ENCODE results near the gene WDR72.
"Not testable (repeated sequence)": the region's sequence is repeated elsewhere in the genome, so short reads cannot be mapped to it uniquely, and the experiment has no call there.

WDR72 gene

DNA sequence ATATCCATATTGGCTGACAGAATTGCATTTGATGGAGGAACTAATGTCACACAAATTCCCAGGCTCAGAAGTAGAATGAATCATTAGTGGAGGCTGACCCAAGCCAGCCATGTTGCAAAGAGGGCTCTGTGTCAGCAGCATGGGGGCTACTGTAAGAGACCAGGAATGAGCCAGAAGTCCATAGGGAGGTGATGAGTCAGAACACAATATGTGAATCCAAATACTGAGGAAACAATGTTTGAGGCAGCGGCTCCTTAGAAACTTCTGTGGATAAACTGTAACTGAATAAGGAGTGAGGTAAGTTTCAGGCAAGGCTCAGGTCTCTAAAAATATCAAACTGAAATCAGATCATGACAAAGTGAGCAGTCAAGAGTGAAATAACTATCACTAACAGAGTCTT is 170.7 kb downstream of the WDR72 start:
- no peak for DNase-seq

DNA sequence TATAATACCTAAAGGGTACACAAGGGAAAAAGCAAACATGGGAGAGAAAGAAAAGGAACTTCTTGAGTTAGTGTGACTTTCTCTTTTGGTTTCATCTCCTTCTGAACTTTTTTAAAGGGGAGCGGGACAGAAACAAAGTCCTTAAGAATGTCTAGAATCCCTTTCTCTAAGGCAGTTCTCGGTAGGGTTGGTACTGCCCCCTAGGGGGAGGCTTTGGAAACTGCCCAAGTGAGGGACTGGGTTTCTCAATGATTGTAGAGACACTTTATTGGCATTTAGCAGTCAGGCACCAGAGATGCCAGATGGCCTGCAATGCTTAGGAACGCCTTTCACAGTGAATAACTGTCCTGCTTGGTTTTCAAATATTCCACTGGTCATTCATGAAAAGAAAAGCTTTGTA is 172.7 kb downstream of the WDR72 start:
- DNase-seq, result no peak

- DNase-seq, result no peak
Measured at GRCh38 chr15:53581513-53581912, 177.9 kb downstream of the WDR72 start.

DNA sequence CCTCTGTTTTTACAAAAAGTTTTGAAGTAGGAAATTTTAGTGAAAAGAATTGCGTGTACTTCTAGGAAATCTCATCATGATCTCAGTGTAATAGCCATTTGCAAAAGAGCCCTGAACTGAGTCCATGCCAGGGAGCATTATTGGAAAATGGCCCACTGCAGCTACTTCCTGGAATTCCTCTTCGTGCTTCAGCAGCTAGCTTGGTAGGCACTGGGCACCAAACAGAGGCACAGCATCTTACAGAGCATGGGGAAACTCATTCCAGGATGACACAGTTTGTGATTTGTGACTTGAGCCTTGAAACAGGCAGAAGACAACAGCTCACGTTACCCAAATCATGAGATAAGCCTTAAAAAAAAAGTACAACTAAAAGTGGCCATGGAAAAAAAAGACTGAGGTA is 179.1 kb downstream of the WDR72 start:
- no peak for DNase-seq

DNA sequence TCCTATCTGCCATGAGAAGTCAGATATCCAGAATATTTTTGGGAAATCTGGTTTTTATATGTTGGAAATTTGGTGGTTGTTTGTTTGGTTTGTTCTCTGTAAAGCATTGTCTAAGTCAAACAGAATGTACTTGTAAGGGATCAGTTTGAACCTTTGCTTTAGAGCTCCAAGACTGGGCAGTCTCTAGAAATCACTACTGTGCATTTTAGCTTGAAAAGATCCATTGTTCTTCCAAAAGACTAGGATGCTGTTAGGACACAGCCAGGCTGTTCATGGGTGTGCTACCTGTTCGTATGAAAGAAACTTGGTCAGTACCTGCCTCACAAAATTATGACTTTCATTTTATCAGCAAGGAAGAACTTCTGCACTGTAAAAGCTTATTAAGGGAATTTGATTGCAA is 182.6 kb downstream of the WDR72 start:
- no peak for DNase-seq

- no peak for DNase-seq
Measured at GRCh38 chr15:53573091-53573490, 186.4 kb downstream of the WDR72 start.

- DNase-seq, result no peak
Measured at GRCh38 chr15:53569751-53570480, 189.5 kb downstream of the WDR72 start.

DNA sequence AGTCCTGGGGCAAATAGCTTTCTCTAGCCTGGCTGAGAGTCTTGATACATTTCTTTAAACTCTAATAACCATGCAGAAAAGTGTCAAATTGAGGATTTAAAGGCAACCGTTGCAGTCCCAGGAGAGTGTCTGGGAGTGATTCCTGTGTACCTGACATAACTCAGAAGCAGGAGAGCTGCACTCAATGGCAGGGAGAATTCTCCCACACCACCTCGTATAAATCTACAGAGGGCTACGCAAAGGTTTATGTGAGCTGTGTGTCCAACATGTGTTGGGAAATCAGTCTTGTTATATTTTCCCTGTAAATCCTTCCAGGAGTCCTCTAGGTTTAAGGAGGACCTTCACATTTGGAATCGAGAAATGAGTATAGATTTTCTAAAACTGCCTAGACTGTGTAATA is 192.6 kb downstream of the WDR72 start:
- no peak for DNase-seq

DNA sequence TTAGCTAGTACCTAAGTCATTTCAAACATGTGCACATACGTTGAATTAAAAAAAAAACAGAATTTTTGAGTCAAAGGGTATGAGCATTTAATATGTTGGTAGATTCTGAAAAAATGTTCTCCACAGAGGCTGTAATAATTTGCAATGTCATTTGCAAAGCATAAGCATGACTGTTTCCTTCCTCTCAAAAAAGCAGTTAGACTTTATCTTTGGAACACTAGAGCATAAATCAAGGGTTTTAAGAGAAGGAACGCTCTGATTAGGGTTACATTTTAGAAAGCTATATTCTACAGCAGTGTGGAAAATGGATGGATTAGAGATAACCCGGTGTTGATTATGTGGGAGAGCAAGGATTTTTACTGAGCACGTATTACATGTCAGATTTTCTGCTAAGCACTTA is 193.7 kb downstream of the WDR72 start:
- DNase-seq, result no peak

- DNase-seq, result no peak
Measured at GRCh38 chr15:53564647-53565046, 194.8 kb downstream of the WDR72 start.

- no peak for DNase-seq
Measured at GRCh38 chr15:53563627-53564026, 195.8 kb downstream of the WDR72 start.

GRCh38 chr15:53559364-53560277 is 199.8 kb downstream of the WDR72 start:
- DNase-seq, result no peak

DNA sequence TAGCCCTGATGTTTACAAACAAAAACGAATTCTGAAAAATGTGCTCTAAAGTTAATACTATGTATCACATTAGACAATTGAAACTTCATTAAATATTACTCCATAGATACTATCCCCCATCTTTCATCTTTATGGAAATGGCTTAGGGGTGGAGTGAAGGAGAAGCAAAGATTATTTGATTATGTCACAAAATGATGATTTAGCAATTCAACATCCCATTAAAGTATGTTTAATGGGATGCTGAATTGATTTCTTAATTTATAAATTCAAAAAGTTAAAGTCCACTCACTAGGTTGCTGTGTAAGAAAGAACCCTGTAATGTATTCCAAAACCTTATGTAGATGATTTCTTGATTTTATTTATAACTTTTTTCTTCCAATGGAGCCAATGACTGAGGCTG is 201.1 kb downstream of the WDR72 start:
- no peak for DNase-seq

DNA sequence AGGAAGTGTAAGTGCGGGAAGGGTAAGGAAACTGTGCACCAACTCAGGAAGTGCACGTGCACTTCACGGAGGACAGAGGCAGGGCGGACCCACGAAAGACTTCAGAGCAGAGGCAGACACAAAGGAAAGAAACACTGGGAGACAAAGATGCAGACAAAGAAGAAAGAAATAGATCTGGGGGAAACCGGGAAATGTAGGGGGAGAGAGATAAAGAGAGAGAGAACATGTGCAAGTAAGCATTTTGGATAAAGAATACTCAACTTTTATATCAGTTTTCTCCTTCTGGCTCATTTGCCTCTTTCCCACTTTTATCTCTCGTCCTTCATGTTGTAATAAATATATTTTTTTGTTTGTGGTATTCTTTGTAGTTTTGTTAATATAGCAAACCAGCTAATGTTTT is 204.2 kb downstream of the WDR72 start:
- DNase-seq, result no peak

- DNase-seq, result no peak
Measured at GRCh38 chr15:53549697-53550305, 209.7 kb downstream of the WDR72 start.

GRCh38 chr15:53548236-53548635 is 211.2 kb downstream of the WDR72 start:
- no peak for DNase-seq

DNA sequence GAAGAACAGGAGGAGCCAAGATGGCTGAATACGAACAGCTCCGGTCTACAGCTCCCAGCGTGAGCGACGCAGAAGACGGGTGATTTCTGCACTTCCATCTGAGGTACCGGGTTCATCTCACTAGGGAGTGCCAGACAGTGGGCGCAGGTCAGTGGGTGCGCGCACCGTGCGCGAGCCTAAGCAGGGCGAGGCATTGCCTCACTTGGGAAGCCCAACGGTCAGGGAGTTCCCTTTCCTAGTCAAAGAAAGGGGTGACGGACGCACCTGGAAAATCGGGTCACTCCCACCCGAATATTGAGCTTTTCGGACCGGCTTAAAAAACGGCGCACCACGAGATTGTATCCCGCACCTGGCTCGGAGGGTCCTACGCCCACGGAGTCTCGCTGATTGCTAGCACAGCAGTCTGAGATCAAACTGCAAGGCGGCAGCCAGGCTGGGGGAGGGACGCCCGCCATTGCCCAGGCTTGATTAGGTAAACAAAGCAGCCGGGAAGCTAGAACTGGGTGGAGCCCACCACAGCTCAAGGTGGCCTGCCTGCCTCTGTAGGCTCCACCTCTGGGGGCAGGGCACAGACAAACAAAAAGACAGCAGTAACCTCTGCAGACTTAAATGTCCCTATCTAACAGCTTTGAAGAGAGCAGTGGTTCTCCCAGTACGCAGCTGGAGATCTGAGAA is 218.7 kb downstream of the WDR72 start:
- DNase-seq, result not testable (repeated sequence)

GRCh38 chr15:53539878-53540277 is 219.6 kb downstream of the WDR72 start:
- DNase-seq, result no peak

- DNase-seq, result no peak
Measured at GRCh38 chr15:53536479-53537120, 222.9 kb downstream of the WDR72 start.

- no peak for DNase-seq
Measured at GRCh38 chr15:53535886-53536285, 223.6 kb downstream of the WDR72 start.

GRCh38 chr15:53534105-53534839 is 225.2 kb downstream of the WDR72 start:
- DNase-seq, result no peak

DNA sequence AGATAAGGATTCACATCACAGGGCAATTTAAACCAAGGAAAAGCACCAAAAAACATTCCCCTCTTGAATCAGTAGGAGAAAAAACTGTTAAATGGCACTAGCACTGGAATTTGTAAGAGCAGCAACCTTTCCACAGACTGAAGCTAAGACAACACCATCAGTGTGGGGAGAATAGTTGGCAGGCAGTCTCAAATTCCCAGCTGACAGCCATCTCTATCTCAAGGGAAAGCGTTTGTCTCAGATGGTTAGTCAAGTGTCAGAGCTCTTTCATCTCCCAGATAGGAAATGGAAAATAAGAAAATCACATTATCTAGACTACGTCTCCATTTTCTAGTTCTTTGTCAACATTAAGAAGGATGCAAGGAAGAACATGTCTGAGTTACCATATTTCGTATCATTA is 228.7 kb downstream of the WDR72 start:
- DNase-seq, result no peak

Data from NCI-H1092 (cell line).